Measurements from ENCODE around the gene HS3ST5.
"Not testable (repeated sequence)": the region's sequence is repeated elsewhere in the genome, so short reads cannot be mapped to it uniquely, and the experiment has no call there.

HS3ST5 gene

GRCh38 chr6:114159727-114160126 lies 183.1 kb downstream of the HS3ST5 start:
- H3K27me3 ChIP-seq (ENCODE audit: control insufficient read depth, insufficient read depth, low read length): no peaks in the 10 kb centered on the region
- no peaks in the 10 kb centered on the region for H3K36me3 ChIP-seq (ENCODE audit: control insufficient read depth, insufficient read depth, low read length)
- DNase-seq (ENCODE audit: low read depth, low spot score): no peak
- no peak overlapping the region for H3K27ac ChIP-seq (ENCODE audit: low read length)
- no peak overlapping the region for H3K4me3 ChIP-seq (ENCODE audit: low read length)
- H3K9me3 ChIP-seq (ENCODE audit: control insufficient read depth, insufficient read depth, low read length): no peaks in the 10 kb centered on the region
- H3K4me1 ChIP-seq (ENCODE audit: control insufficient read depth, insufficient read depth, low read length): no peaks in the 10 kb centered on the region

DNA sequence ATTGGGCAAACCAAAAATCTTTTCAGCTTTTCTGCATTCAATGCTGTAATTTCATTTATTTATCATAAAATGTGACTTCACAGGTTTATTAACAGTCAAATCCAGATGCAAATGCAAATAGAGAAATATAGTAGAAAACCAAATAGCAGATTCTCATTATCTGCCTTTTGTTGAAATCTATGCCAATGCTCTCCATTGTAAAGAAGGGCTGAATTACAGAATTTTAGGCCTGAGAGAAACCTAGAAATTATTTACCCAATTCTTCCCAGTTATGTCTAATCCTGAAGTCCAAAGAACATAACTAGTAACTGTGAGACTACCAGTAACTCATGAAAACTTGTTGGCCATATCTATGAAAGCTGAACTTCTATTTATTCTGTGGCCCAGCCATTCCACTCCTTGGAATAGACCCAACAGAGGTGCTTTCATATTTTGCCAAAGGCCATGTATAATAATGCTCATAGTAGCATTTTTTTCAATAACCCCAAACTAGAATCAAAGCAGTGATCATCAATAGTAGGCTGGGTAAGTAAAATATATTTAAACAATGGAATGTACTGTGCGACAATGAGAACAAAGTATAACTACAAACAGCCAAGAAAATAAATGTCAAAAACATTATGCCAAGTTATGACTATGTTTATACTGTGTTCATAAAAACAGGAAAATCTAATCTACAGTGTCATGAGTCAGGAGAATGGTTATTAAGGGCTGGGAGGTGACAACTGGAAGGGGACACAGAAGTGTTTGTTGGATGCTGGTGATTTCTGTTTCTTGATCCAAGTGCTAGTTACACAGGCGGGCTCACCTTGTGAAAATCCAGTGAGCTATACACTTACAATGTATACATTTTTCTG lies 183.8 kb downstream of the HS3ST5 start:
- DNase-seq (ENCODE audit: low read depth, low spot score): no peak
- WGBS (ENCODE audit: insufficient coverage, insufficient read length): no CpG with 5 or more reads among the region's 2 CpGs
- H3K4me3 ChIP-seq (ENCODE audit: low read length): no peak overlapping the region
- no peaks in the 10 kb centered on the region for H3K36me3 ChIP-seq (ENCODE audit: control insufficient read depth, insufficient read depth, low read length)
- no peaks in the 10 kb centered on the region for H3K9me3 ChIP-seq (ENCODE audit: control insufficient read depth, insufficient read depth, low read length)
- no peak overlapping the region for H3K27ac ChIP-seq (ENCODE audit: low read length)
- peaks cover 3% of the 10 kb centered on the region; the same call in 1 of the 2 replicates for H3K4me1 ChIP-seq (ENCODE audit: control insufficient read depth, insufficient read depth, low read length)
- no peaks in the 10 kb centered on the region for H3K27me3 ChIP-seq (ENCODE audit: control insufficient read depth, insufficient read depth, low read length)

GRCh38 chr6:114158411-114158810 lies 184.4 kb downstream of the HS3ST5 start:
- Histone ChIP-seq H3K27ac (ENCODE audit: low read length) (no peak overlapping the region), H3K9me3 (ENCODE audit: control insufficient read depth, insufficient read depth, low read length) (no peaks in the 10 kb centered on the region), H3K36me3 (ENCODE audit: control insufficient read depth, insufficient read depth, low read length) (no peaks in the 10 kb centered on the region), H3K4me3 (ENCODE audit: low read length) (no peak overlapping the region), H3K27me3 (ENCODE audit: control insufficient read depth, insufficient read depth, low read length) (no peaks in the 10 kb centered on the region), H3K4me1 (ENCODE audit: control insufficient read depth, insufficient read depth, low read length) (peaks cover 3% of the 10 kb centered on the region; the same call in 1 of the 2 replicates)
- WGBS (ENCODE audit: insufficient coverage, insufficient read length): no CpG with 5 or more reads among the region's 1 CpG
- DNase-seq (ENCODE audit: low read depth, low spot score): no peak

DNA sequence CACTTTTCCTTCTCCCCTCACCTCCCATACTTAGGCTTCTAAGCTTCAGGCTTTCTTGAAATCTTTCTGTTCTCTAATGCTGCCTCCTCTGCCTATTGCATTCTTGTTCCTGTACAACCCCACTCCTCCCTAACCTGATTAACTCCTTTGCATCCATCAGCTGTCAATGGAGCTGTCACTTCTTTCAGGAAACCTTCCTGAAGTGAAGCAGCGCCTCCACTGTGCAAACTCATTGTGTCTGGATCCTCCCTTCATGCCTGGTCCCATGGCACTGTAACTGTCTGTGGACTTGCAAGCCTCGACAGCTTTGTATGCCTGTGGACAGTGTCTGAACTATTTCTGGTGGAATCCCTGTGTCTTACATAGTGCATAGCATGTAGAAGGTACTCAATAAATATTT lies 185.0 kb downstream of the HS3ST5 start:
- no peak overlapping the region for H3K4me3 ChIP-seq (ENCODE audit: low read length)
- no CpG with 5 or more reads among the region's 2 CpGs for WGBS (ENCODE audit: insufficient coverage, insufficient read length)
- H3K9me3 ChIP-seq (ENCODE audit: control insufficient read depth, insufficient read depth, low read length): no peaks in the 10 kb centered on the region
- DNase-seq (ENCODE audit: low read depth, low spot score): no peak
- H3K4me1 ChIP-seq (ENCODE audit: control insufficient read depth, insufficient read depth, low read length): peaks cover 3% of the 10 kb centered on the region; the same call in 1 of the 2 replicates
- no peaks in the 10 kb centered on the region for H3K27me3 ChIP-seq (ENCODE audit: control insufficient read depth, insufficient read depth, low read length)
- H3K27ac ChIP-seq (ENCODE audit: low read length): no peak overlapping the region
- no peaks in the 10 kb centered on the region for H3K36me3 ChIP-seq (ENCODE audit: control insufficient read depth, insufficient read depth, low read length)

DNA sequence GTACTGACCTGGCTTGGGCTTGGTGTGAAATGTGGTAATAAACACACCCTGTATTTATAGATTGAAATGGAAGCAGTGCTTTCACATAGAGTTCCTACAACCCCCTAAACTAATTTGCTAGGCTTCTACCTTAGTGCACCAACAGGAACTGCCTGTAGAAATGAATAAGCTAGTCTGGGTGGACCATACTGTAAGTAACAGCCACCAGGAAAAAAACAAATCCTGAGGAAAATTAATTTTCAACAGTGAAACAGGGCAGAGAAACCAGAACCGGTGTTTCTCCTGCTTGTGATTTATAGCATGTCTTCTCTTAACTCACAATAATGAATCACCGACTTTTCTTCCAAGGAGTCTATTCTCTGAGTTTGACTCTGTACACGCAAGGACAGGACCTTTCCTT lies 187.1 kb downstream of the HS3ST5 start:
- H3K4me1 ChIP-seq (ENCODE audit: control insufficient read depth, insufficient read depth, low read length): peaks cover 3% of the 10 kb centered on the region; the same call in 1 of the 2 replicates
- no peaks in the 10 kb centered on the region for H3K27me3 ChIP-seq (ENCODE audit: control insufficient read depth, insufficient read depth, low read length)
- no peak overlapping the region for H3K4me3 ChIP-seq (ENCODE audit: low read length)
- no peak for DNase-seq (ENCODE audit: low read depth, low spot score)
- no CpG with 5 or more reads among the region's 3 CpGs for WGBS (ENCODE audit: insufficient coverage, insufficient read length)
- no peaks in the 10 kb centered on the region for H3K36me3 ChIP-seq (ENCODE audit: control insufficient read depth, insufficient read depth, low read length)
- H3K9me3 ChIP-seq (ENCODE audit: control insufficient read depth, insufficient read depth, low read length): no peaks in the 10 kb centered on the region
- no peak overlapping the region for H3K27ac ChIP-seq (ENCODE audit: low read length)

GRCh38 chr6:114154812-114155211 lies 188.0 kb downstream of the HS3ST5 start:
- H3K9me3 ChIP-seq (ENCODE audit: control insufficient read depth, insufficient read depth, low read length): no peaks in the 10 kb centered on the region
- no CpG with 5 or more reads among the region's 4 CpGs for WGBS (ENCODE audit: insufficient coverage, insufficient read length)
- H3K4me1 ChIP-seq (ENCODE audit: control insufficient read depth, insufficient read depth, low read length): peaks cover 3% of the 10 kb centered on the region; the same call in 1 of the 2 replicates
- no peaks in the 10 kb centered on the region for H3K36me3 ChIP-seq (ENCODE audit: control insufficient read depth, insufficient read depth, low read length)
- DNase-seq (ENCODE audit: low read depth, low spot score): no peak
- no peak overlapping the region for H3K27ac ChIP-seq (ENCODE audit: low read length)
- no peak overlapping the region for H3K4me3 ChIP-seq (ENCODE audit: low read length)
- no peaks in the 10 kb centered on the region for H3K27me3 ChIP-seq (ENCODE audit: control insufficient read depth, insufficient read depth, low read length)

DNA sequence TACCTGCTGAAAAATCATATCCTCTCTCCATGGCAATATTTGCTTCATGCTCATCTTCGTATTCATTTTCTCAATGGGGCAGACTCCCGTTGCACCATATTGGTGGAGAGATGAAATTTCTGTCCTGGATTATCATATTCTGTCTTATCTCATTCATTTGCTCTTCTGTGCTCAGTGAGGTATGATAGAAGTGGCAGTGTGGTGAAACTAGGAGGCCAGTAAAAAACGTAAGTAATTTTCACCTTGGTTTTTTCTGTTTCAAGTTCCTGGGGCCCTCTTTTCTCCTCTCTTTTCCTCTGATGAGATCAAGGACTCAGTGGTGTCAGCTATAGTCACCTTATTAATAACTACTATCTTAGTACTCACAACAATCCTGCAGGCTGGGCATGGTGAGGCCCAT lies 189.4 kb downstream of the HS3ST5 start:
- no CpG with 5 or more reads among the region's 3 CpGs for WGBS (ENCODE audit: insufficient coverage, insufficient read length)
- H3K4me1 ChIP-seq (ENCODE audit: control insufficient read depth, insufficient read depth, low read length): peaks cover 3% of the 10 kb centered on the region; the same call in 1 of the 2 replicates

GRCh38 chr6:114151064-114151690 lies 191.6 kb downstream of the HS3ST5 start:
- no peak for DNase-seq (ENCODE audit: low read depth, low spot score)
- WGBS (ENCODE audit: insufficient coverage, insufficient read length): no CpG with 5 or more reads among the region's 3 CpGs
- no peak overlapping the region for H3K27ac ChIP-seq (ENCODE audit: low read length)
- no peak overlapping the region for H3K4me3 ChIP-seq (ENCODE audit: low read length)
- no peaks in the 10 kb centered on the region for H3K36me3 ChIP-seq (ENCODE audit: control insufficient read depth, insufficient read depth, low read length)
- peaks cover 3% of the 10 kb centered on the region; the same call in 1 of the 2 replicates for H3K4me1 ChIP-seq (ENCODE audit: control insufficient read depth, insufficient read depth, low read length)
- H3K9me3 ChIP-seq (ENCODE audit: control insufficient read depth, insufficient read depth, low read length): no peaks in the 10 kb centered on the region
- no peaks in the 10 kb centered on the region for H3K27me3 ChIP-seq (ENCODE audit: control insufficient read depth, insufficient read depth, low read length)

More for the DNA sequence above, 189.4 kb downstream of the HS3ST5 start:
- Histone ChIP-seq H3K27ac (ENCODE audit: low read length) (no peak overlapping the region), H3K27me3 (ENCODE audit: control insufficient read depth, insufficient read depth, low read length) (no peaks in the 10 kb centered on the region), H3K9me3 (ENCODE audit: control insufficient read depth, insufficient read depth, low read length) (no peaks in the 10 kb centered on the region), H3K4me3 (ENCODE audit: low read length) (no peak overlapping the region), H3K36me3 (ENCODE audit: control insufficient read depth, insufficient read depth, low read length) (no peaks in the 10 kb centered on the region)
- DNase-seq (ENCODE audit: low read depth, low spot score): no peak

DNA sequence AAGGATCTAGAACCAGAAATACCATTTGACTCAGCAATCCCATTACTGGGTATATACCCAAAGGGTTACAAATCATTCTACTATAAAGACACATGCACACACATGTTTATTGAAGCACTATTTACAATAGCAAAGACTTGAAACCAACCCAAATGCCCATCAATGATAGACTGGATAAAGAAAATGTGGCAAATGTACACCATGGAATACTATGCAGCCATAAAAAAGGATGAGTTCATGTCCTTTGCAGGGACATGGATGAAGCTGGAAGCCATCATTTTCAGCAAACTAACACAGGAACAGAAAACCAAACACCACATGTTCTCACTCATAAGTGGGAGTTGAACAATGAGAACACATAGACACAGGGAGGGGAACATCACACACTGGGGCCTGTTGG lies 193.6 kb downstream of the HS3ST5 start:
- not testable (repeated sequence) for H3K9me3 ChIP-seq (ENCODE audit: control insufficient read depth, insufficient read depth, low read length); H3K27me3 ChIP-seq (ENCODE audit: control insufficient read depth, insufficient read depth, low read length); H3K36me3 ChIP-seq (ENCODE audit: control insufficient read depth, insufficient read depth, low read length); H3K4me3 ChIP-seq (ENCODE audit: low read length); H3K4me1 ChIP-seq (ENCODE audit: control insufficient read depth, insufficient read depth, low read length); H3K27ac ChIP-seq (ENCODE audit: low read length); DNase-seq (ENCODE audit: low read depth, low spot score)

GRCh38 chr6:114144887-114145851 lies 197.7 kb downstream of the HS3ST5 start:
- Histone ChIP-seq H3K27me3 (ENCODE audit: control insufficient read depth, insufficient read depth, low read length) (no peaks in the 10 kb centered on the region), H3K36me3 (ENCODE audit: control insufficient read depth, insufficient read depth, low read length) (no peaks in the 10 kb centered on the region), H3K27ac (ENCODE audit: low read length) (no peak overlapping the region), H3K9me3 (ENCODE audit: control insufficient read depth, insufficient read depth, low read length) (no peaks in the 10 kb centered on the region), H3K4me3 (ENCODE audit: low read length) (no peak overlapping the region), H3K4me1 (ENCODE audit: control insufficient read depth, insufficient read depth, low read length) (peaks cover 3% of the 10 kb centered on the region)
- no CpG with 5 or more reads among the region's 9 CpGs for WGBS (ENCODE audit: insufficient coverage, insufficient read length)
- no peak for DNase-seq (ENCODE audit: low read depth, low spot score)
